Glutamatergic neuron (in vitro differentiated cells): ENCODE data around the gene ATG5. TPM values are rescaled to one million over a fixed set of nuclear protein-coding genes. Genes with fewer than 3 reads are reported as not detected.

ENCODE experiments used
- DNase-seq: peaks from one replicate; pipeline ENCODE4 v3.0.0; 2022
- H3K27ac Mint-ChIP-seq: one replicate; pipeline ENCODE4 v1.8.0; 2020; ENCODE audit warnings: mild to moderate bottlenecking, mixed read lengths, inconsistent platforms; ENCODE audit not compliant: unreplicated experiment
- H3K27me3 Mint-ChIP-seq: one replicate; pipeline ENCODE4 v1.8.0; 2020; ENCODE audit warnings: mild to moderate bottlenecking, moderate library complexity, mixed read lengths, inconsistent platforms; ENCODE audit not compliant: unreplicated experiment
- H3K36me3 Mint-ChIP-seq: one replicate; pipeline ENCODE4 v1.8.0; 2020; ENCODE audit warnings: mild to moderate bottlenecking, mixed read lengths, inconsistent platforms; ENCODE audit not compliant: unreplicated experiment
- H3K4me1 Mint-ChIP-seq: one replicate; pipeline ENCODE4 v1.8.0; 2020; ENCODE audit warnings: mild to moderate bottlenecking, low read depth, mixed read lengths, inconsistent platforms; ENCODE audit not compliant: unreplicated experiment
- H3K4me3 Mint-ChIP-seq: one replicate; pipeline ENCODE4 v1.8.0; 2020; ENCODE audit warnings: mild to moderate bottlenecking, mixed read lengths, inconsistent platforms; ENCODE audit not compliant: unreplicated experiment
- H3K9me3 Mint-ChIP-seq: one replicate; pipeline ENCODE4 v1.8.0; 2020; ENCODE audit warnings: mild to moderate bottlenecking, moderate library complexity, mixed read lengths, inconsistent platforms; ENCODE audit not compliant: unreplicated experiment
- CTCF ChIP-seq: fragments of 200-600 bp; sonication (generic); IDR thresholded peaks from one replicate; pipeline ENCODE4 v1.5.0; 2021; ENCODE audit not compliant: partially characterized antibody, unreplicated experiment
- total RNA-seq: library from RNA; stranded (reverse); fragmentation: NEBNext Ultra II Directional; extraction: Animal tissue kit (Norgen Biotek cat#: 25700); gene quantifications from one replicate; pipeline ENCODE4 v1.2.1, GENCODE V29; 2021; ENCODE audit not compliant: unreplicated experiment

Gene ATG5
- total RNA-seq, 1 donor from 2014 or later, result 24.8 TPM

GRCh38 chr6:106170030-106170791 is 155.3 kb downstream of the ATG5 start:
- no peak for TF ChIP-seq CTCF
- DNase-seq, result no peak
- Mint-ChIP-seq H3K27ac (no peak overlapping the region), H3K9me3 (peaks cover 3% of the 10 kb centered on the region), H3K4me3 (no peak overlapping the region), H3K4me1 (no peaks in the 10 kb centered on the region), H3K27me3 (no peaks in the 10 kb centered on the region), H3K36me3 (no peaks in the 10 kb centered on the region)

GRCh38 chr6:106169517-106169916 is 156.0 kb downstream of the ATG5 start:
- no peak overlapping the region for H3K4me3 Mint-ChIP-seq
- H3K36me3 Mint-ChIP-seq, result no peaks in the 10 kb centered on the region
- peaks cover 3% of the 10 kb centered on the region for H3K9me3 Mint-ChIP-seq
- no peak overlapping the region for H3K27ac Mint-ChIP-seq
- no peak for TF ChIP-seq CTCF
- H3K4me1 Mint-ChIP-seq, result no peaks in the 10 kb centered on the region
- H3K27me3 Mint-ChIP-seq, result no peaks in the 10 kb centered on the region
- DNase-seq, result no peak

- no peak for DNase-seq
- Mint-ChIP-seq H3K9me3 (peaks cover 3% of the 10 kb centered on the region), H3K36me3 (no peaks in the 10 kb centered on the region), H3K27me3 (no peaks in the 10 kb centered on the region), H3K27ac (no peak overlapping the region), H3K4me1 (peaks cover under 1% of the 10 kb centered on the region), H3K4me3 (no peak overlapping the region)
- TF ChIP-seq CTCF, result no peak
These were observed 157.3 kb downstream of the ATG5 start for GRCh38 chr6:106168097-106168888.

- no peak overlapping the region for H3K27ac Mint-ChIP-seq
- H3K36me3 Mint-ChIP-seq, result no peaks in the 10 kb centered on the region
- peaks cover 2% of the 10 kb centered on the region for H3K4me1 Mint-ChIP-seq
- TF ChIP-seq CTCF, result no peak
- no peak overlapping the region for H3K4me3 Mint-ChIP-seq
- peaks cover 3% of the 10 kb centered on the region for H3K9me3 Mint-ChIP-seq
- no peak for DNase-seq
- H3K27me3 Mint-ChIP-seq, result no peaks in the 10 kb centered on the region
These were observed 158.3 kb downstream of the ATG5 start for GRCh38 chr6:106167096-106167814.
